Progenitor cell of endocrine pancreas (in vitro differentiated cells): ENCODE data around the gene GUCD1. TPM values are rescaled to one million over a fixed set of nuclear protein-coding genes. Genes with fewer than 3 reads are reported as not detected.

ENCODE experiments used
- DNase-seq: peaks from one replicate; pipeline ENCODE4 v3.0.0; 2021; ENCODE audit warnings: low spot score; ENCODE audit not compliant: unreplicated experiment
- H3K27ac Mint-ChIP-seq: 2 replicates; pipeline ENCODE4 v1.8.0; 2021; ENCODE audit warnings: mild to moderate bottlenecking, moderate library complexity, mixed read lengths
- H3K27me3 Mint-ChIP-seq: 2 replicates; pipeline ENCODE4 v1.8.0; 2021; ENCODE audit warnings: mixed read lengths
- H3K36me3 Mint-ChIP-seq: 2 replicates; pipeline ENCODE4 v1.8.0; 2022; ENCODE audit warnings: mixed read lengths; ENCODE audit not compliant: insufficient read depth
- H3K4me1 Mint-ChIP-seq: 2 replicates; pipeline ENCODE4 v1.8.0; 2021; ENCODE audit warnings: low read depth, mixed read lengths
- H3K4me3 Mint-ChIP-seq: 2 replicates; pipeline ENCODE4 v1.8.0; 2021; ENCODE audit warnings: low read depth, mild to moderate bottlenecking, moderate library complexity, mixed read lengths
- H3K9me3 Mint-ChIP-seq: 2 replicates; pipeline ENCODE4 v1.8.0; 2021; ENCODE audit warnings: low read depth, mixed read lengths
- CTCF ChIP-seq: fragments of 200-600 bp; sonication (generic); IDR thresholded peaks from one replicate; pipeline ENCODE4 v1.5.0; 2021; ENCODE audit warnings: antibody characterized with exemption, mild to moderate bottlenecking; ENCODE audit not compliant: unreplicated experiment
- total RNA-seq: library from RNA; stranded (reverse); gene quantifications from 2 replicates; pipeline ENCODE4 v1.2.1, GENCODE V29; 2021

GUCD1 gene
- total RNA-seq, 1 donor from 2014 or later = 67.5 TPM

DNA sequence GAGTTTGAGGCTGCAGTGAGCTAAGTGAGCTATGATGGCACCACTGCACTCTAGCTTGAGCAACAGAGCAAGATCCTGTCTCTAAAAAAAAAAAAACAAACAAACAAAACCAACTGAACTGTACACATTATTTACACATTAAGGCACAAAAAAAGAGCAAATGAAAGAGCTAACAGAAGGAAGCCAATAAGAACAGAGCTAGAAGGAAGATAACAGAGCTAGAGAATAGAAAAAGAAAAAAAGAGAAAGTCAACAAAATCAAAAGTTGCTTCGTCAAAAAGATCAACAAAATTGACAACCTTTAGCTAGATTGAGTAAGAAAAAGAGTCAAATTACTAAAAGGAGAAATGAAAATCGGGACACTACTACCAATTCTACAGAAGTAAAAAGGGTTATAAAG lies 25.0 kb downstream of the GUCD1 start:
- DNase-seq = no peak
- Mint-ChIP-seq H3K4me1 (peaks cover 3% of the 10 kb centered on the region), H3K27ac (no peak overlapping the region), H3K4me3 (no peak overlapping the region), H3K27me3 (no peaks in the 10 kb centered on the region), H3K36me3 (no peaks in the 10 kb centered on the region), H3K9me3 (peaks cover 4% of the 10 kb centered on the region)
- TF ChIP-seq CTCF = no peak

DNA sequence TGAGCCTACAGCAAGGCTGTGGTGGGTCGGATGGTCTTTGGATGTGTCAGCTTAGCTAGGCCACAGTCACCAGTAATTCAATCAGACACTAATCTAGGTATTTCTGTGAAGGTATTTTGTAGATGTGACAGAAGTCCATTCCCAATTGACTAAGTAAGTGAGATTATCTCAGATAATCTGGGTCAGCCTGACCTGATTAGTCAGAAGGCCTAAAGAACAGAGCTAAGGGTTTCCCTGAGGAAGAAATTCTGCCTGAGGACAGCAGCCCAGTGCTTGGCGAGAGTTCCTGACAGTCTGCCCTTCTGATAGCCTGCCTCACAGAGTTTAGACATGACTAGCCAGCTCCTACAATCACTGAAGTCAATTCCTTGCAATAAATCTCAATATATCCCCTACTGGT lies 28.7 kb downstream of the GUCD1 start:
- no peak overlapping the region for H3K27ac Mint-ChIP-seq
- H3K4me3 Mint-ChIP-seq = no peak overlapping the region
- no peaks in the 10 kb centered on the region for H3K36me3 Mint-ChIP-seq
- no peak for DNase-seq
- no peak for TF ChIP-seq CTCF
- peaks cover 6% of the 10 kb centered on the region for H3K4me1 Mint-ChIP-seq
- H3K9me3 Mint-ChIP-seq = peaks cover 4% of the 10 kb centered on the region
- no peaks in the 10 kb centered on the region for H3K27me3 Mint-ChIP-seq

DNA sequence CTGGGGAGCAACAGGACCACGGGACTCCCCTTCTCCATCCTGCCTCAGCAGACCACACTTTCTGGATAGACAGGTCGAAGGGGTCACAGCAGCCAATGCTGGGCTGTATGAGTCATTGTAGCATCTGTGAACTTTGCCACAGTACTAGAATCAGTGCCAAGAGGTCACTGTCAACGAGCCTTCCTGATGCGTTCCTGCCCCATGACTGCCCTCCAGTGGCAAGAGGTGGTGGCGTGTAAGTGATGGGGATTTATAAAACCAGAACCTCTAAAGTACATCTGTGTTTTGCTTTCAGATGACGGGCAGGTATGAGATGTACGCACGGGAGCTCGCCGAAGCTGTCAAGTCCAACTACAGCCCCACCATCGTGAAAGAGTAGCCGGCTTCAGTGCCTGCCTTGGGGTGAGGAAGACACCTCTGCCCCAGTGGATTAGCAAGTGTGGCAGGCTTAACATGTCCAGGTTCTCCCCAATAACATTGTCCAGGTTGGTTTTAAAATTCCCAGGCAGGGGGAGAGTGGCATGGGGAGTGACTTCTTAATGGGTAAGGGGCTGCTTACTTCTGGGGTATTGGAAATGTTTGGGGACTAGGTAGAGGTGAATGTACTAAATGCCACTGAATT lies 29.4 kb downstream of the GUCD1 start:
- H3K36me3 Mint-ChIP-seq = no peaks in the 10 kb centered on the region
- no peak overlapping the region for H3K4me3 Mint-ChIP-seq
- peak; percentile 84 for TF ChIP-seq CTCF
- DNase-seq = peak; percentile 65
- H3K4me1 Mint-ChIP-seq = peaks cover 6% of the 10 kb centered on the region
- peaks cover 4% of the 10 kb centered on the region for H3K9me3 Mint-ChIP-seq
- peaks cover 1% of the 10 kb centered on the region for H3K27me3 Mint-ChIP-seq
- H3K27ac Mint-ChIP-seq = no peak overlapping the region

GRCh38 chr22:24523873-24524272 lies 31.1 kb downstream of the GUCD1 start:
- Mint-ChIP-seq H3K36me3 (no peaks in the 10 kb centered on the region), H3K9me3 (no peaks in the 10 kb centered on the region), H3K27me3 (peaks cover 6% of the 10 kb centered on the region), H3K4me1 (peaks cover 4% of the 10 kb centered on the region), H3K4me3 (no peak overlapping the region), H3K27ac (peak overlapping the region; percentile 29)
- no peak for TF ChIP-seq CTCF
- DNase-seq = no peak

GRCh38 chr22:24521791-24522245 lies 33.1 kb downstream of the GUCD1 start:
- peak; percentile 73 for TF ChIP-seq CTCF
- Mint-ChIP-seq H3K27ac (peak overlapping the region; percentile 72), H3K36me3 (no peaks in the 10 kb centered on the region), H3K4me3 (no peak overlapping the region), H3K9me3 (no peaks in the 10 kb centered on the region), H3K4me1 (peaks cover 14% of the 10 kb centered on the region), H3K27me3 (peaks cover 9% of the 10 kb centered on the region)
- DNase-seq = peak; percentile 48
